HEK293 (cell line): ENCODE data around the gene KDELR1.

Experiments used
- BCL6B ChIP-seq: fragments of 450-650 bp; formaldehyde crosslinking; IDR thresholded peaks from 2 replicates; pipeline ENCODE4 v1.5.1; 2017; ENCODE audit warnings: missing biosample characterization, missing genetic modification characterization
- KLF10 ChIP-seq: fragments of 450-650 bp; IDR thresholded peaks from 2 replicates; pipeline ENCODE4 v1.5.1; 2018; ENCODE audit warnings: missing biosample characterization, mild to moderate bottlenecking, missing genetic modification characterization
- KLF7 ChIP-seq: fragments of 450-650 bp; formaldehyde crosslinking; IDR thresholded peaks from 2 replicates; pipeline ENCODE4 v1.5.1; 2016; ENCODE audit warnings: missing biosample characterization, missing genetic modification characterization, borderline replicate concordance
- REST ChIP-seq: fragments of 450-650 bp; formaldehyde crosslinking; IDR thresholded peaks from 2 replicates; pipeline ENCODE4 v1.5.1; 2016; ENCODE audit warnings: missing biosample characterization, missing genetic modification characterization
- ZFHX2 ChIP-seq: fragments of 450-650 bp; formaldehyde crosslinking; conservative IDR thresholded peaks from 2 replicates; pipeline ENCODE4 v1.5.1; 2016; ENCODE audit warnings: missing biosample characterization, missing genetic modification characterization
- ZFP3 ChIP-seq: fragments of 450-650 bp; formaldehyde crosslinking; IDR thresholded peaks from 2 replicates; pipeline ENCODE4 v1.5.1; 2016; ENCODE audit warnings: low read depth, missing biosample characterization, missing genetic modification characterization
- ZNF132 ChIP-seq: fragments of 450-650 bp; formaldehyde crosslinking; IDR thresholded peaks from 2 replicates; pipeline ENCODE4 v1.5.1; 2017; ENCODE audit warnings: missing biosample characterization, missing genetic modification characterization, borderline replicate concordance
- ZNF18 ChIP-seq: fragments of 450-650 bp; formaldehyde crosslinking; IDR thresholded peaks from 2 replicates; pipeline ENCODE4 v1.5.1; 2016; ENCODE audit warnings: missing biosample characterization, missing genetic modification characterization
- ZNF19 ChIP-seq: fragments of 450-650 bp; formaldehyde crosslinking; IDR thresholded peaks from 2 replicates; pipeline ENCODE4; 2016; ENCODE audit warnings: missing biosample characterization, missing genetic modification characterization, low read depth
- ZNF214 ChIP-seq: fragments of 450-650 bp; formaldehyde crosslinking; IDR thresholded peaks from 2 replicates; pipeline ENCODE4 v1.5.1; 2017; ENCODE audit warnings: missing biosample characterization, mild to moderate bottlenecking, missing genetic modification characterization, borderline replicate concordance
- ZNF248 ChIP-seq: fragments of 450-650 bp; formaldehyde crosslinking; IDR thresholded peaks from 2 replicates; pipeline ENCODE4 v1.5.1; 2017; ENCODE audit warnings: missing biosample characterization, missing genetic modification characterization
- ZNF26 ChIP-seq: fragments of 450-650 bp; formaldehyde crosslinking; IDR thresholded peaks from 2 replicates; pipeline ENCODE4 v1.5.1; 2016; ENCODE audit warnings: missing biosample characterization, missing genetic modification characterization
- ZNF350 ChIP-seq: fragments of 450-650 bp; formaldehyde crosslinking; IDR thresholded peaks from 2 replicates; pipeline ENCODE4 v1.5.0; 2017; ENCODE audit warnings: missing biosample characterization, mild to moderate bottlenecking, missing genetic modification characterization
- ZNF624 ChIP-seq: fragments of 450-650 bp; formaldehyde crosslinking; IDR thresholded peaks from 2 replicates; pipeline ENCODE4 v1.5.1; 2017; ENCODE audit warnings: missing biosample characterization, missing genetic modification characterization
- ZNF629 ChIP-seq: fragments of 450-650 bp; formaldehyde crosslinking; IDR thresholded peaks from 2 replicates; pipeline ENCODE4 v1.5.1; 2017; ENCODE audit warnings: missing biosample characterization, missing genetic modification characterization
- ZNF645 ChIP-seq: fragments of 450-650 bp; formaldehyde crosslinking; IDR thresholded peaks from 2 replicates; pipeline ENCODE4; 2016; ENCODE audit warnings: missing biosample characterization, missing genetic modification characterization
- ZNF660 ChIP-seq: fragments of 450-650 bp; IDR thresholded peaks from 2 replicates; pipeline ENCODE4 v1.5.1; 2018; ENCODE audit warnings: missing biosample characterization, mild to moderate bottlenecking, missing genetic modification characterization
- ZNF692 ChIP-seq: fragments of 450-650 bp; formaldehyde crosslinking; IDR thresholded peaks from 2 replicates; pipeline ENCODE4 v1.5.1; 2016; ENCODE audit warnings: missing biosample characterization, missing genetic modification characterization
- ZNF704 ChIP-seq: fragments of 450-650 bp; formaldehyde crosslinking; IDR thresholded peaks from 2 replicates; pipeline ENCODE4 v1.5.1; 2016; ENCODE audit warnings: missing biosample characterization, missing genetic modification characterization
- ZNF776 ChIP-seq: fragments of 450-650 bp; formaldehyde crosslinking; IDR thresholded peaks from 2 replicates; pipeline ENCODE4 v1.5.0; 2017; ENCODE audit warnings: missing biosample characterization, missing genetic modification characterization, borderline replicate concordance

Gene KDELR1

GRCh38 chr19:48364598-48365348 lies 26.6 kb downstream of the KDELR1 start (continued):
- TF ChIP-seq ZNF692 (tag by site-specific recombination): 0 out of 2 replicates have a peak, but pooled peaks have one; percentile 5
- TF ChIP-seq ZNF19 (tag by site-specific recombination): no peak
- 0 out of 2 replicates have a peak, but pooled peaks have one; percentile 0 for TF ChIP-seq KLF7 (tag by site-specific recombination)
- TF ChIP-seq ZFHX2 (tag by site-specific recombination): no peak
- no peak for TF ChIP-seq ZNF350 (tag by site-specific recombination)
- 0 out of 2 replicates have a peak, but pooled peaks have one; percentile 26 for TF ChIP-seq ZNF248 (tag by site-specific recombination)
- TF ChIP-seq ZNF629 (tag by site-specific recombination): 0 out of 2 replicates have a peak, but pooled peaks have one; percentile 7
- no peak for TF ChIP-seq ZNF704
- no peak for TF ChIP-seq ZNF26 (tag by site-specific recombination)
- no peak for TF ChIP-seq ZFP3
- TF ChIP-seq ZNF624: no peak
- TF ChIP-seq ZNF132 (tag by site-specific recombination): no peak
- TF ChIP-seq ZNF214: no peak
- TF ChIP-seq REST (tag by site-specific recombination): no peak
- TF ChIP-seq ZNF776: no peak
- TF ChIP-seq KLF10 (tag by site-specific recombination): no peak
- no peak for TF ChIP-seq ZNF18 (tag by site-specific recombination)
- TF ChIP-seq ZNF660 (tag by site-specific recombination): no peak; the same call in 1 of the 2 replicates
- TF ChIP-seq ZNF645 (tag by site-specific recombination): no peak
- TF ChIP-seq BCL6B (tag by site-specific recombination): no peak
- TF ChIP-seq, all 188 proteins: peak for 9
